Brain microvascular endothelial cell (primary cell): ENCODE measurements around the gene EXOC1.
A peak's percentile ranks its signal among the peaks of the same experiment; 100 is the strongest.
"Not testable (repeated sequence)": the region's sequence is repeated elsewhere in the genome, so short reads cannot be mapped to it uniquely, and the experiment has no call there.

ENCODE experiments used
- DNase-seq: peaks from one replicate; pipeline ENCODE4 v3.0.0-alpha.2; 2020
- H3K27ac ChIP-seq: fragments of 250-450 bp; sonication (Bioruptor Pico); 2 replicates; pipeline ENCODE4 v1.5.1; 2020; ENCODE audit warnings: mild to moderate bottlenecking, moderate library complexity
- H3K27me3 ChIP-seq: fragments of 250-450 bp; sonication (Bioruptor Pico); replicated peaks from 2 replicates; pipeline ENCODE4 v1.5.1; 2020; ENCODE audit warnings: mild to moderate bottlenecking
- H3K36me3 ChIP-seq: fragments of 250-450 bp; sonication (Bioruptor Pico); replicated peaks from 2 replicates; pipeline ENCODE4 v1.5.1; 2020; ENCODE audit warnings: mild to moderate bottlenecking
- H3K4me3 ChIP-seq: 2 replicates; pipeline ENCODE4 v1.5.1; 2011; ENCODE audit warnings: low read depth, mild to moderate bottlenecking, control low read depth, low read length, moderate library complexity
- CTCF ChIP-seq: IDR thresholded peaks from 2 replicates; pipeline ENCODE4 v1.5.1; 2011; ENCODE audit warnings: low read depth, mild to moderate bottlenecking, moderate library complexity, low read length, control low read depth, inconsistent platforms; ENCODE audit errors: missing control alignments
- in situ Hi-C: cut with HindIII; loops from 2 replicates; pipeline ENCODE4 v1.10.0; 2017; ENCODE audit warnings: low sequenced_read_pairs, low pct_ligation_motif_present

EXOC1 gene

GRCh38 chr4:55840956-55841355, 12.5 kb upstream of the EXOC1 start:
- Histone ChIP-seq H3K36me3 (no peaks in the 10 kb centered on the region), H3K27me3 (no peaks in the 10 kb centered on the region), H3K4me3 (no peak overlapping the region), H3K27ac (no peak overlapping the region)
- TF ChIP-seq CTCF = no peak
- DNase-seq = no peak
- in situ Hi-C loops = no loop called here

- in situ Hi-C loops, H3K36me3 ChIP-seq, H3K4me3 ChIP-seq, DNase-seq, H3K27me3 ChIP-seq, H3K27ac ChIP-seq: not testable (repeated sequence)
Measured at GRCh38 chr4:55841373-55842239, 11.8 kb upstream of the EXOC1 start.

- in situ Hi-C loops, H3K4me3 ChIP-seq, H3K27me3 ChIP-seq, DNase-seq, H3K27ac ChIP-seq, H3K36me3 ChIP-seq: not testable (repeated sequence)
Measured at GRCh38 chr4:55842312-55842711, 11.1 kb upstream of the EXOC1 start.

- no peak for DNase-seq
- H3K27ac ChIP-seq = no peak overlapping the region
- peak; percentile 13 for TF ChIP-seq CTCF
- no peaks in the 10 kb centered on the region for H3K27me3 ChIP-seq
- H3K4me3 ChIP-seq = no peak overlapping the region
- H3K36me3 ChIP-seq = no peaks in the 10 kb centered on the region
- in situ Hi-C loops = no loop called here
Measured at GRCh38 chr4:55849724-55850123, 3.7 kb upstream of the EXOC1 start.

GRCh38 chr4:55851885-55852284, 1.6 kb upstream of the EXOC1 start:
- no peaks in the 10 kb centered on the region for H3K36me3 ChIP-seq
- H3K27ac ChIP-seq = no peak overlapping the region
- no peaks in the 10 kb centered on the region for H3K27me3 ChIP-seq
- H3K4me3 ChIP-seq = no peak overlapping the region
- in situ Hi-C loops = no loop called here
- no peak for DNase-seq
- TF ChIP-seq CTCF = no peak

DNA sequence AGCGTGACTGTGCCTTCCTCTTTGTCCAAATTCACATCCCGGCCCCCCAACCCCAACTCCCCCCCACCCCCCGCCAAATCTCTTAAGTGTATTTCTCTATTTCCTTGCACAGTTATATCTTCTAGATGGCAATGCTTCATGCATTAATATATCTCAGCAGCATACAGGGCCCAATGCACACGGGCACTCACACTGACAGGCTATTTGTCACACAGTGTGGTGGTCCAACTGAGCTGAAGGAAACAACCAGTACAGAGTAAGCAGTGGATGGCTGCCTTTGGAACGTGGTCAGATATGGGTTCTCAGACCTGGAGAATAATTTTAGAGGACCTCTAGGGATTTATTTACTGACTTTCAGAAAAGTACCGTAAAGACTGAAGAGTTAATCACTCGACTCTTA, 681 bp downstream of the EXOC1 start:
- Histone ChIP-seq H3K27ac (no peak overlapping the region), H3K4me3 (peak overlapping the region; percentile 90), H3K36me3 (no peaks in the 10 kb centered on the region), H3K27me3 (no peaks in the 10 kb centered on the region)
- peak; percentile 7 for DNase-seq
- in situ Hi-C loops = no loop called here
- TF ChIP-seq CTCF = no peak

DNA sequence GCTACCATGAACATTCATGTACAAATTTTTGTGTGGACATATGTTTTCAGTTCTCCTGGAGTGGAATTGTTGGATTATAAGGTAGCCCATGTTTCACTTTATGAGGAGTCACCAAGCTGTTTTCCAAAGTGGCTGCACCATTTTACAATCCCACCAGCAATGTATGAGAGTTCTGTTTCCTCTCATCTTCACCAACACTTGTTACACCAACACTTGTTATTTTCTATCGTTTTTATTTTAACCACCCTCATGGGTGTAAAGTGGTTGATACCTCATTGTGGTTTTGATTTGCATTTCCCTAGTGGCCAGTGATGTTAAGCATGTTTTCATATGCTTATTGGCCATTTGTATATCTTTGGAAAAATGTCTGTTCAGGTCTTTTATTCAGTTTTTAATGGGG, 4.1 kb downstream of the EXOC1 start:
- Histone ChIP-seq H3K27ac (no peak overlapping the region), H3K27me3 (no peaks in the 10 kb centered on the region), H3K4me3 (no peak overlapping the region), H3K36me3 (no peaks in the 10 kb centered on the region)
- in situ Hi-C loops = no loop called here
- DNase-seq = no peak
- TF ChIP-seq CTCF = no peak
